Measurements from ENCODE around the gene BPGM. TPM values are rescaled to one million over a fixed set of nuclear protein-coding genes. Genes with fewer than 3 reads are reported as not detected.

BPGM gene
- total RNA-seq, 1 experiment from 2014 or later, result 10.0 TPM

DNA sequence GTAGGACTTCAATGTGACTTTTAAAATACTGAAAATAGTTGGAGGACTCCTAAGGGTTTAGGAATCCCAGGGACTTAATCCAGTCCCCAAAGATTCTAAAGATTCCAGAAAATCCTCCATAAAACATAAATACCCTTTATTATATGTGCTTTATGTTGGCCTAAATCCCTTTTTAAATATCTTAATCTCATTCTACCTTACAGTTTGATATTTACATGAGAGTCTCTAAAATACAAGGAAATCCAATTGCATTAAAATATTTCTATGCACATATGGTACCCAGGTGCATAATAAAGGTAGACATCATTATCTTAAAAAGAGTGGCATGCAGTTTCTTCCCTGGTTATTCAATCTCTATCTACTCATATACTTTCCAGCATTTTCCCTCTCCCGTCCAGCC lies 51.8 kb downstream of the BPGM start:
- Histone ChIP-seq H3K79me2 (ENCODE audit: insufficient read depth, low read length) (no peaks in the 10 kb centered on the region), H3K4me3 (replicated peaks in 1 of 2; ENCODE audit: low read depth in 1 of 2, low read length in 2 of 2) (no peak overlapping the region), H3K4me2 (ENCODE audit: low read length) (no peak overlapping the region), H2AFZ (ENCODE audit: low read depth, low read length, poor library complexity, severe bottlenecking) (no peak overlapping the region), H3K27me3 (ENCODE audit: insufficient read depth, low read length) (no peaks in the 10 kb centered on the region; the same call in 1 of the 2 replicates), H4K20me1 (ENCODE audit: insufficient read depth) (no peaks in the 10 kb centered on the region), H3K27ac (ENCODE audit: low read depth, low read length) (no peak overlapping the region), H3K9ac (ENCODE audit: low read length) (no peak overlapping the region), H3K36me3 (ENCODE audit: control insufficient read depth in 1 of 2, insufficient read depth in 2 of 2, low read length in 2 of 2) (no peaks in the 10 kb centered on the region), H3K4me1 (ENCODE audit: control insufficient read depth in 1 of 2, insufficient read depth in 2 of 2, low read length in 2 of 2) (no peaks in the 10 kb centered on the region; a peak in 1 of 4 replicates), H3K9me3 (ENCODE audit: control insufficient read depth in 1 of 2, insufficient read depth in 1 of 2, low read depth in 1 of 2, low read length in 2 of 2) (no peaks in the 10 kb centered on the region), H3K9me2 (ENCODE audit: insufficient read depth) (no peaks in the 10 kb centered on the region)
- intact Hi-C loops (cut with micrococcal nuclease), result loop anchor here (10.0 kb wide), 2 partner anchors 466 to 636 kb away; no protein-coding TSS in a partner anchor
- ChIA-PET CTCF (no interaction called here), POLR2A (no interaction called here), RAD21 (ENCODE audit: low non-redundant PET in 1 of 2, low total read pairs in 2 of 2, uncharacterized antibody in 2 of 2, unreplicated experiment in 2 of 2) (no interaction called here)
- no TSS peak for BruUV-seq (replicated peaks)
- no peak for ATAC-seq
- no peak for DNase-seq (ENCODE audit: low read depth, low spot score)
- TF ChIP-seq EGR1 (IDR thresholded peaks at IDR 0.05; ENCODE audit: low read depth) (no peak), SIN3A (IDR thresholded peaks at IDR 0.05; ENCODE audit: low read depth) (no peak), SP1 (IDR thresholded peaks at IDR 0.05; ENCODE audit: low read depth) (no peak), YY1 (IDR thresholded peaks at IDR 0.05; ENCODE audit: extremely low read depth, insufficient replicate concordance, low read depth, low read length) (no peak), ELF1 (IDR thresholded peaks at IDR 0.05; ENCODE audit: borderline replicate concordance, low read depth) (no peak), FOSL1 (IDR thresholded peaks at IDR 0.05; ENCODE audit: low read depth) (no peak), POLR2AphosphoS5 (IDR thresholded peaks at IDR 0.05; ENCODE audit: low read depth, low read length) (no peak), CEBPB (IDR thresholded peaks at IDR 0.05; ENCODE audit: low read depth) (no peak), ZNF274 (IDR thresholded peaks at IDR 0.05; ENCODE audit: low read depth, low read length) (no peak), EZH2 (IDR thresholded peaks at IDR 0.05) (no peak), RAD21 (IDR thresholded peaks at IDR 0.05; ENCODE audit: low read depth) (no peak), JUND (IDR thresholded peaks at IDR 0.05) (no peak)
- TF ChIP-seq, protein P1, sequence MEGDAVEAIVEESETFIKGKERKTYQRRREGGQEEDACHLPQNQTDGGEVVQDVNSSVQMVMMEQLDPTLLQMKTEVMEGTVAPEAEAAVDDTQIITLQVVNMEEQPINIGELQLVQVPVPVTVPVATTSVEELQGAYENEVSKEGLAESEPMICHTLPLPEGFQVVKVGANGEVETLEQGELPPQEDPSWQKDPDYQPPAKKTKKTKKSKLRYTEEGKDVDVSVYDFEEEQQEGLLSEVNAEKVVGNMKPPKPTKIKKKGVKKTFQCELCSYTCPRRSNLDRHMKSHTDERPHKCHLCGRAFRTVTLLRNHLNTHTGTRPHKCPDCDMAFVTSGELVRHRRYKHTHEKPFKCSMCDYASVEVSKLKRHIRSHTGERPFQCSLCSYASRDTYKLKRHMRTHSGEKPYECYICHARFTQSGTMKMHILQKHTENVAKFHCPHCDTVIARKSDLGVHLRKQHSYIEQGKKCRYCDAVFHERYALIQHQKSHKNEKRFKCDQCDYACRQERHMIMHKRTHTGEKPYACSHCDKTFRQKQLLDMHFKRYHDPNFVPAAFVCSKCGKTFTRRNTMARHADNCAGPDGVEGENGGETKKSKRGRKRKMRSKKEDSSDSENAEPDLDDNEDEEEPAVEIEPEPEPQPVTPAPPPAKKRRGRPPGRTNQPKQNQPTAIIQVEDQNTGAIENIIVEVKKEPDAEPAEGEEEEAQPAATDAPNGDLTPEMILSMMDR (IDR thresholded peaks at IDR 0.05 in 2 of 3, conservative IDR thresholded peaks at IDR 0.05 in 1 of 3; ENCODE audit: borderline replicate concordance in 1 of 3, insufficient read depth in 1 of 3, low read depth in 2 of 3, low read length in 2 of 3), result no peak
- TF ChIP-seq, protein P2, sequence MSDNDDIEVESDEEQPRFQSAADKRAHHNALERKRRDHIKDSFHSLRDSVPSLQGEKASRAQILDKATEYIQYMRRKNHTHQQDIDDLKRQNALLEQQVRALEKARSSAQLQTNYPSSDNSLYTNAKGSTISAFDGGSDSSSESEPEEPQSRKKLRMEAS (IDR thresholded peaks at IDR 0.05), result no peak
- TF ChIP-seq, protein P3, sequence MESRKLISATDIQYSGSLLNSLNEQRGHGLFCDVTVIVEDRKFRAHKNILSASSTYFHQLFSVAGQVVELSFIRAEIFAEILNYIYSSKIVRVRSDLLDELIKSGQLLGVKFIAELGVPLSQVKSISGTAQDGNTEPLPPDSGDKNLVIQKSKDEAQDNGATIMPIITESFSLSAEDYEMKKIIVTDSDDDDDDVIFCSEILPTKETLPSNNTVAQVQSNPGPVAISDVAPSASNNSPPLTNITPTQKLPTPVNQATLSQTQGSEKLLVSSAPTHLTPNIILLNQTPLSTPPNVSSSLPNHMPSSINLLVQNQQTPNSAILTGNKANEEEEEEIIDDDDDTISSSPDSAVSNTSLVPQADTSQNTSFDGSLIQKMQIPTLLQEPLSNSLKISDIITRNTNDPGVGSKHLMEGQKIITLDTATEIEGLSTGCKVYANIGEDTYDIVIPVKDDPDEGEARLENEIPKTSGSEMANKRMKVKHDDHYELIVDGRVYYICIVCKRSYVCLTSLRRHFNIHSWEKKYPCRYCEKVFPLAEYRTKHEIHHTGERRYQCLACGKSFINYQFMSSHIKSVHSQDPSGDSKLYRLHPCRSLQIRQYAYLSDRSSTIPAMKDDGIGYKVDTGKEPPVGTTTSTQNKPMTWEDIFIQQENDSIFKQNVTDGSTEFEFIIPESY (IDR thresholded peaks at IDR 0.05; ENCODE audit: extremely low read depth, insufficient replicate concordance, low read length), result no peak
- TF ChIP-seq, protein P4, sequence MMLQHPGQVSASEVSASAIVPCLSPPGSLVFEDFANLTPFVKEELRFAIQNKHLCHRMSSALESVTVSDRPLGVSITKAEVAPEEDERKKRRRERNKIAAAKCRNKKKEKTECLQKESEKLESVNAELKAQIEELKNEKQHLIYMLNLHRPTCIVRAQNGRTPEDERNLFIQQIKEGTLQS (IDR thresholded peaks at IDR 0.05), result no peak

All from HCT116 (cell line).